Measurements from ENCODE around the gene MEIOB.

The MEIOB gene

DNA sequence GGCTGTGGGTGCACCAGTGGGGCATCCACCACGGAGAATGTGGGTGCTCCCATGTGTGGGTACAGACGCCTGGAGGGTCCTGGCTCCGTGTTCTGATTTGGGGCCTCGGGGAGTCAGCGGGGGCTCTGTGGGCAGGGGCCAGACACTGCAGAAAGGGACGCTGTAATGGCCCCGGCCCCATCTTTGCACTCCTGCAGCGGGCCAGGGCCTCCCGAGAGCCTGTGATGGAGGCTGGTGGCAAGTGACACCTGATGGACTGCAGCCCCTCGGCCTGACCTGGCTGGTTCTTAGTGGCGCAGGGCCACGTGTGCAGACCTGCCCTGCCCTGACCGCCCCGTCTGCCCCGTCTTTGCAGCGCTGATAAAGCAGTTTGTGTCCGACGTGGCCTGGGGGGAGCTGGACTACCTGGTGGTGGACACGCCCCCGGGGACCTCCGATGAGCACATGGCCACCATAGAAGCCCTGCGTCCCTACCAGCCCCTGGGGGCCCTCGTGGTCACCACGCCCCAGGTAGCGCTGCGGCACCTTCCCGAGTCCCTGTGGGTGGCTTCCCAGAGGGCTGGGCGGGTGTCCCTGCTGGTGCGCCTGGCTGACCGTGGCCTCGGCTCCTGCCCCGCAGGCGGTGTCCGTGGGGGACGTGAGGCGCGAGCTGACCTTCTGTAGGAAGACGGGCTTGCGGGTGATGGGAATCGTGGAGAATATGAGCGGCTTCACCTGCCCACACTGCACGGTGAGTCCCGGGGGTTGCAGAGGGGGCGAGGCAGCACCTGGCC, 84.5 kb downstream of the MEIOB start:
- no peak for DNase-seq (ENCODE audit: low read depth in 1 of 2, low spot score in 1 of 2)
- in situ Hi-C loops (cut with HindIII; ENCODE audit: low pct_unique_long_range_greater_than_20kb, low sequenced_read_pairs), result no loop called here
- TF ChIP-seq JUND (IDR thresholded peaks at IDR 0.05; ENCODE audit: low read depth), result no peak

- no peak for DNase-seq (ENCODE audit: low read depth in 1 of 2, low spot score in 1 of 2)
- in situ Hi-C loops (cut with HindIII; ENCODE audit: low pct_unique_long_range_greater_than_20kb, low sequenced_read_pairs), result no loop called here
- no peak for TF ChIP-seq JUND (IDR thresholded peaks at IDR 0.05; ENCODE audit: low read depth)
Observed at GRCh38 chr16:1787056-1787321, 85.0 kb downstream of the MEIOB start.

GRCh38 chr16:1786242-1787055, 85.5 kb downstream of the MEIOB start:
- in situ Hi-C loops (cut with HindIII; ENCODE audit: low pct_unique_long_range_greater_than_20kb, low sequenced_read_pairs), result no loop called here
- no peak for DNase-seq (ENCODE audit: low read depth in 1 of 2, low spot score in 1 of 2)

DNA sequence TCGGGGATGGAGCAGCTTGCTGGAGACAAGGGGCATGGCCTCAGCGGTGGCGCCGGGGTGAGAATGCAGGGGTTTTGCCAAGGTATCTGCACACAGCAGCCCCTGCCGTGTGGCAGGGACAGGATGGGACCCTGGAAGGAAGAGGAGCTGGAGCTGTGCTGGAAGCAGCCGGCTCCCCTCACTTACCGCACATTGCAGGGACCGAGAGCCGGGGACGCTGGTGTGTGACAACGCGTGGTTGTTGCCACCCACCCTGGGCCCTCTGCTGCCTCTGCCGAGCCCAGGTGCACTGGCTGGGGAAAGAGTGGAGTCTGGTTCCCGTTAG, 86.2 kb downstream of the MEIOB start:
- DNase-seq (ENCODE audit: low read depth in 1 of 2, low spot score in 1 of 2), result no peak
- TF ChIP-seq JUND (IDR thresholded peaks at IDR 0.05; ENCODE audit: low read depth), result no peak
- in situ Hi-C loops (cut with HindIII; ENCODE audit: low pct_unique_long_range_greater_than_20kb, low sequenced_read_pairs), result no loop called here

More at GRCh38 chr16:1786242-1787055, 85.5 kb downstream of the MEIOB start:
- TF ChIP-seq JUND (IDR thresholded peaks at IDR 0.05; ENCODE audit: low read depth), result no peak

GRCh38 chr16:1784977-1785845, 86.8 kb downstream of the MEIOB start:
- in situ Hi-C loops (cut with HindIII; ENCODE audit: low pct_unique_long_range_greater_than_20kb, low sequenced_read_pairs), result no loop called here
- no peak for TF ChIP-seq JUND (IDR thresholded peaks at IDR 0.05; ENCODE audit: low read depth)
- DNase-seq (ENCODE audit: low read depth in 1 of 2, low spot score in 1 of 2), result no peak

All from T47D (cell line).